Left colon (tissue), 2 donors: Measurements from ENCODE around the gene CLEC1A. TPM values are rescaled to one million over a fixed set of nuclear protein-coding genes. Genes with fewer than 3 reads are reported as not detected.
A peak's percentile ranks its signal among the peaks of the same experiment; 100 is the strongest.

ENCODE experiments used
- ATAC-seq: fragments of 200-7000 bp; cut with Tn5 transposase; one replicate; pipeline ENCODE4 v1.9.1; 2020; ENCODE audit warnings: mild to moderate bottlenecking, moderate library complexity
- DNase-seq, 2 donors: peaks; one replicate each; pipeline ENCODE4 v3.0.0-alpha.2; 2020
- intact Hi-C, 2 donors: fragments of 100-400 bp; cut with DNase I in 1 of 2; cut with micrococcal nuclease in 1 of 2; formaldehyde crosslinking; loops; one replicate each; pipeline versions ENCODE4 v1.11.2 to v1.14.0; 2022; cut with DNase I, micrococcal nuclease
- total RNA-seq, 2 donors: library from RNA; stranded (reverse); fragmentation: NEBNext Ultra II Directional; extraction: Animal tissue kit (Norgen Biotek cat#: 25700); gene quantifications; one replicate each; pipeline ENCODE4 v1.2.1, GENCODE V29; 2021
- donor health status: DM: no; HTN: no; CAD: no.
- donor health status: DM: yes; HTN: yes; CAD: no.

Gene CLEC1A
- total RNA-seq, 2 donors from 2014 or later: 0.64 to 1.4 TPM

DNA sequence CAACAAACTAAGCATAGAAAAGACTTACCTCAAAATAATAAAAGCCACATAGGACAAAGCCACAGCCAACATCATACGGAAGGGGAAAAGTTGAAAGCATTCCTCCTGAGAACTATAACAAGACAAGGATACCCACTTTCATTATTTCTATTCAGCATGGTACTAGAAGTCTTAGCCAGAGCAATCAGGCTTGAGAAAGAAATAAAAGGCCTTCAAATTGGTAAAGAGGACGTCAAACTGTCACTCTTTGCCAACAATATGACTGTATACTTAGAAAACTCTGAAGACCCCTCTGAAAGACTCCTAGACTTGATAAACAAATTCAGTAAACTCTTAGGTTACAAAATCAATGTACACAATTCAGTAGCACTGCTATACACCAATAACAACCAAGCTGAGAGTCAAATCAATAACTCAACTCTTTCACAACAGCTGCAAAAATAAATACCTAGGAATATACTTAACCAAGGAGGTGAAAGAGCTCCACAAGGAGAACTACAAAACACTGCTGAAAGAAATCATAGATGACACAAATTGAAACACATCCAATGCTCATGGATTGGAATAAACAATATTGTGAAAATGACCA, 11.6 kb upstream of the CLEC1A start:
- DNase-seq (no peak), ATAC-seq (no peak)
- intact Hi-C loops: no loop called here

DNA sequence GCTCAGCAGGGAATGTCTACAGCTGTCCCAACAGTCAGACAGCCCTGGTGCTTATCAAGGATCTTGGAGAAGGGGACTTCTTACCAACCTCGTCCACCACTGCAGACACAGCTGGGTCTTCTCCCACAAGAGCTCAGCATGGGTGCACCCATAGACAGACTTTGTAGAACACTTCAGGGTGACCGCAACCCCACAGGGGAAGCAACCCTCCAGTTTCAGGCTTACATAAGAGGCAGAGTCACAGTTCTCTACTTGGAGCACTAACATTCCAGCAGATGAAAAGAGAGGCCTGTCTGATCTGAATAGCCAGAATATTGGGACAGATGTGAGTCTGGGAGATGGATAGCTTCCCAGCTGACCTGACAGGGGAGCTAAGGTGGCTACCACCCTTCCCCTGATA, 3.5 kb upstream of the CLEC1A start:
- DNase-seq: no peak
- intact Hi-C loops: no loop called here
- no peak for ATAC-seq

DNA sequence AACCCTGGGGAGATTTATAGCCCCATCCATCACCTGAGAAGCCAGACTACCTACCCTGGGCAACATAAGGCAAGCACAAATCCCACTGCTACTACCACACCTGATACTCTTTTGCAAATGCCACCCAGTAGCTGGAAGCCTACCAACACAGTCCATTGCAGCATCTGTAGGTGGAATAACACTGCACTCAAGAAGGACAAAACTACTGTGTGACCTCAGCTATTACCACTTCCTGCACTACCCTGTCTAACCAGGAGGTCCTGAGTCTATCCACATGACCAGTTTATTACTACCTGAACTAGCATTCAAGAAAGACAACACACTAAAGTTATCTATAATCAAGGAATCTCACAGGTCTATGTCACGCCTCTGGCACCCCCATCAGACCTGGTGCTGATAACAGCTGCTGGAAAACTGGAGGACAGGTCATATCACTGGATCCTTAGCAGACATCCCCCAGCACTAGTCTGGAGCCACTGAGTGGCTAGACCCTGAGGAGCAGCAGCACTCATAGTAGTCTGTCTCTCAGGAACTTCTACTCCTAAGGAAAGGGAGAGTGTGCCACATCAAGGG, 2.9 kb upstream of the CLEC1A start:
- intact Hi-C loops: no loop called here
- ATAC-seq (no peak), DNase-seq (no peak)

DNA sequence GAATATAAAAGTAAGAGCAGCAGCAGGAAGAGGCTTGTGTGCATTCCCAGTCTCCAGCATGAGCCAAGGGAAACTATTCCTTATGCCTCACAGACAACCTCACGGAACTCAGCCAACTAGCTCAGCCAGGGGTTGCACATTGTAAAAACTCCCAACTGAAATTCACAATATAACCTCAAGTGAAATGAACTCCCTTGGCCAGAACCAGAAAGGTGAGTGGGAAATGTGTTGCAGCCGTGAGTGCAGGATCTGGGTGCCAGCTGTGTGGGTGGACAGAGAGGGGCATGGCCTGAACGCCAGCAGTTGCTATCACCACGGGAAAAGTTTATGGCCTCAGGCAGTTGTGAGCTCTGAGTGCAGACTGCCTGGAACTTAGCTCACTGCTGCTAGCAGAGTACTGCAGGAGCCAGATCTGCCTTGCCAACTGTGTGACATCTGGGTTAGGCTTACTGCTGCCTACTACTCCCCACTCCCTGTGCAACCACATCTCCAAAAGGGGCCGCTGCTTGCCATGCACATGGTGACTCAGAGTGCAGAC, 2.3 kb upstream of the CLEC1A start:
- ATAC-seq (no peak), DNase-seq (peak in 1 of 2 donors; percentile 30)
- intact Hi-C loops: no loop called here

DNA sequence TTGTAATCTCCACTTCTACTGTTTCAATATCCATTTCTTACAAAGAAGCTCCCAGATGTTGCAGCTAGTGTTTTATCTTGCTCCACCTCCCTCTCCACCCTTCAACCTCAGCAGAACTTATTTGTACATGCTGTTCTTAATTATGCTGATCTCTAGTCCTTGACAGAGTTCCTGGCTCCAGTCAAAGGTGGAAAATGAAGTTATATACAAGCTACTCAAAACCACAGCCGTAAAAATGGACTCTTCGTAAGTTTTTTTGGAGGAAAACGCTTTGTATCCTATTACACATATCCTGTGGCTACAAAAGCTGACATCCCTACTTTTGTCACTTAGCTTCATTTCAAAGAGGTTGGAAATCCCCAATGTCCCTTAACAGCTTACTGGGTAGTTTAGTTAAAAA, 1.3 kb downstream of the CLEC1A start:
- intact Hi-C loops: no loop called here
- DNase-seq (no peak), ATAC-seq (no peak)

DNA sequence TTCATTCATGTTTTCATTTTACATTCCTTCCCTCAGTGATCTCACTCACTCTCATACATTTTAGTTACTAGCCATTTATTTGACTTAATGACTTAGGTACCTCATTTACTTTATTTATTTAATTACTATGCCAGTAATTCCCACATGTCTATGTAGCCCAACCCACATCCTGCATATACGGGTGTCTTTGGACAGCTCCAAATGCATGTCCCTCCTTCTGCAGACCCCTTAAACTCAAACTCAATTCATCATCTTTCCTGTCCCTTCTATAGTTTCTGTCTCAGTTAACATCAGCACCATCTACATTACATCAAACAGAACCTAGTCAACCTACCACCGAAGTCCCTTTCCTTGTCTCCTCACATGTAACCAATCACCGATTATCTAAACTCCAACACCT, 2.8 kb downstream of the CLEC1A start:
- intact Hi-C loops: no loop called here
- DNase-seq: no peak
- ATAC-seq: no peak

DNA sequence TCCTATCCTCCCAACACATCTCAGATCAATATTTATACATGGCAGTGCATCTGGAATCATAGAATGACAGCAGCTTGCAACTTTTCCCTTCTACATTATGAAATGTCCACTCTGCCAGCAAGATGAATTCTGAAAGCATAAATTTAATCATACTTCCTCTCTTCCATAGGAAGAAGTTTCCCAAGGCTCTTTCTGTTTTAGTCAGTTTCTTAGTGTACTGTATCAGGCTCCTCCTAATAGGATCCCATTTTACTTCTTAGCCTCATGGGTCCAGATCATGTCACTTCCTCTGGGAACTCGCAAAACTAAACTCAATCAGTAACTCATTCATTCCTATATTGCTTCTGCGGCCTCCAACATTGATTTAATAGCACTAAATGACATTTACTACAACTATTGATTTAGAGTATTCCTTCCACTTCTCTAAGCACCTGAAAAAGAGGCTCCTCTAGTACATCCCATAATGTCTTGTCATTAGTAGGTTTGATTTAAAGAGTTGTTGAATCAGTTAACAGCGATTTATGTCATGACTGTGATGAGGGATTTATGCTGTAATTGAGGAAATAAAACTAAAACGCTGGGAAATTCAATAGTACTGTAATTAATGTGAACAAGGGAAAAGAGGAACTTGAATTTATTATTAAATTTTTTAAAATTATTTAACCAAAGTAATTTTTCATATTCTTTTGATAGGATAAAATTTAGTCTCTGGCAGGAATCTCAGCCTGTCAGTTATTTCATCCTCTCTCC, 4.0 kb downstream of the CLEC1A start:
- intact Hi-C loops: no loop called here
- DNase-seq (no peak), ATAC-seq (no peak)

DNA sequence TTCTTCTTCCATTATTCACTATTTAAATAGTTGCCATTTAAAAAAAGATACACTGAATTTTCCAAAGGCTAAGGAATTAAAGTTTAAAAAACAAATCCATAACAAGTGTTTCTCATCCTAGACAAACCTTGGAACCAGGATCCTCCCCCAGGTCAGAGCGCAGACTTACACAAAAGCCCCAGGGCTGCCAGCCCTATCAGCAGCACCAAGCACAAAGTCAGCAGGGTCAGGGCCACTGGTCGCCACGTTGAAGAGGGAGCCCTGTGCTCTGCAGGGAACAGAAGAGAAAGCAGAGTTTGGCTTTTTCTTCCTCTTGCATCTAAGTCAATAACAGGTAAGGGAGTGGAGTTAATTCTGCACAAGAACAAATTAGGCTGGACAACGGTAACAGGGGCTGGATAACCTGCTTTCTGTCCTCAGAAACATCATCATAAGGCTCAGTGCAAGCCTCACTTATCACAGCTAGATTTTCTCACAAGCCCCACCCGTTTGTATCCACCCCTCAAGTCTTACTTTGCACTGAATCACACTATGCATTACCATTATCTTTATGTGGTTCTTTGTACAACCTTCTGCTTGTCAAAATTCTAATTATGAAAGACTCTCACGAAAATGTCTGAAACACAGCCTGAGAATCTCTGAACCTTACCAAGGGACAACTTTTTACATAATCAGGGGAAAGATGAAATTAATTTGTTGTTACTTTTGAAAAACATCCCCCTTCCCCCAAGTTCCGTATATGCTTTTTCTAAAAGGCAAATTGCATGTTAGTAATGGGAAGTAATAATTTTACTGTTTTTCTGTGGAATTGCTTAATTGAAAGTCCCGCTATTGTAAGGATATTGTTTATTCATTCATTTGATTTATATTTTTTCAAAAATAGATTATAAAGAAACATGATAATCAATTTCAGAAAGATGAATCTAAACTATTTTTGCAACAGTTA, 9.6 kb downstream of the CLEC1A start:
- intact Hi-C loops: no loop called here
- ATAC-seq (no peak), DNase-seq (no peak)

DNA sequence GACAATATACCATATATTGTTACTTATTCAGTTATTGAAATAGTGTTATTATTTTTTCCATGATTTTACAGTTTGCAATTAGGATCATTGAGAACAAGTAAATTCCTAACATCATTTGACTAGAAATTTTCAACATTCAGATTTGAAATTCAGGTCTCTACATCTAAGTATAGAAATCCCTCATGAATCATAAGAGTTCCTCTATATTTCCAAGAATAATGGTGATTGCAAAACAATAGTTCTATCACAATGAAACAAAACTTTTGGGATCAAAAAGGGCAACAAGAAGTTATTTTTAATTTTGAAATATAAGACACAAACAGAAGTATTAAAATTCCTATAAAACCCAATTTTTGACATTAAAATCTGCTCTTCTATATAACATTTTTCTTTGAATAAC, 10.8 kb downstream of the CLEC1A start:
- DNase-seq (no peak), ATAC-seq (no peak)
- intact Hi-C loops: no loop called here

DNA sequence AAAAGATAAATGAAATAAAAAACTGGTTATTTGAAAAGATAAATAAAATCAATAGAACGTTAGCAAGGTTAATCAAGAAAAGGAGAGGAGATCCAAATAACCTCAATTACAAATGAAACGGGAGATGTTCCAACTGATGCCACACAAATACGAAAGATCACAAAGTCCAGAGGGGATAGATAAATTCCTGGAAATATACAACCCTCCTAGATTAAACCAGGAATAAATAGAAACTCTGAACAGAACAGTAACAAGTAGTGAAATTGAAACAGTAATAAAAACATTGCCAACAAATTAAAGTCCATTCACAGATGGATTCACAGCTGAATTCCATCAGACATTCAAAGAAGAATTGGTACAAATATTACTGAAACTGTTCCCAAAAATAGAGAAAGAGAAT, 12.4 kb downstream of the CLEC1A start:
- DNase-seq: no peak
- intact Hi-C loops: no loop called here
- no peak for ATAC-seq

DNA sequence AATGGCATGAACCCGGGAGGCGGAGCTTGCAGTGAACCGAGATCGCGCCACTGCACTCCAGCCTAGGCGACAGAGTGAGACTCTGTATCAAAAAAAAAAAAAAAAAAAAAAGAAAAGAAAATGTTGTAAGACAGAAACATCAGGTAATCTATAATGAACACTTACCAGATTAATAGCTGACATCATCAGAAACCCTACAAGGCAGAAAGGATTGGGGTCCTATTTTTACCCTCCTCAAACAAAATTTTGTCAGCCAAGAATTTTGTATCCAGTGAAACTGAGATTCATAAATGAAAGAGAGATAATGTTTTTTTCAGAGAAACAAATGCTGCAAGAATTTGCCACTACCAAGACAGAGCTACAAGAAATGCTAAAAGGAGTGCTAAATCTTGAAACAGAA, 14.1 kb downstream of the CLEC1A start:
- intact Hi-C loops: no loop called here
- DNase-seq (no peak), ATAC-seq (no peak)

DNA sequence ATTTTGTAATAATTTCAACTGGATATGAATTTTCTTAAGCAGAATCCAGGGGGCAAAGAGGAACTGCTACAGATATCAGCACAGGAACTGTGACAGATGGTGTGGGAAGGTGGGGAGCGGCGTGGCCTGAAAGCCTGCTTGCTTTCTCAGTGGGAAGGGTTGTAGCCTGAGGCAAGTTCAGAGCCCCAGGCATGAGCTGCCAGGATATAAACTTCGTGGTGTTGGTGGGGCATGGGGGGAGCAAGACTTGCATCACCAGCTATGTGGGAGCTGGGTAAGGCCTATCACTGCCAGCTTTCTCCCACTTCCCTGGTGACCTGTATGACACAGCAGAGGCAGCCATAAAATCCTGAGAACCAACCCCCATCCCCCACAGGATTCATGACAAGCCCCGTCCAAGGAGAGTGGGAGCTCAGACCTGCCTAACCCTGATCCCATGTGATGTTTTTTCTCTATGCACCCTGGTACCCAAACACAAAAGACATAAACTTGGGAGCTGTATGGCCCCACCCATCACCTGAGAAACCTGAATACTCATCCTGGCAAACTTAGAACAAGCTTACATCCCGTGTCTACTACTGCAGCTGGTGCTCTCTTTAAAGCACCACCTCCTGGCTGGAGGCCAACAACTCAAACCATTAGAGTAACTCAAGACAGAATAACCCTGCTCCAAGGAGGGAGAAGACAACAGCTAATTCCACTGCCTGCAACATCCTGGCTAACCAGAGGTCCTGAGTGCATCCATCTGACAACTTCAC, 16.5 kb downstream of the CLEC1A start:
- ATAC-seq: no peak
- no peak for DNase-seq
- intact Hi-C loops: no loop called here

DNA sequence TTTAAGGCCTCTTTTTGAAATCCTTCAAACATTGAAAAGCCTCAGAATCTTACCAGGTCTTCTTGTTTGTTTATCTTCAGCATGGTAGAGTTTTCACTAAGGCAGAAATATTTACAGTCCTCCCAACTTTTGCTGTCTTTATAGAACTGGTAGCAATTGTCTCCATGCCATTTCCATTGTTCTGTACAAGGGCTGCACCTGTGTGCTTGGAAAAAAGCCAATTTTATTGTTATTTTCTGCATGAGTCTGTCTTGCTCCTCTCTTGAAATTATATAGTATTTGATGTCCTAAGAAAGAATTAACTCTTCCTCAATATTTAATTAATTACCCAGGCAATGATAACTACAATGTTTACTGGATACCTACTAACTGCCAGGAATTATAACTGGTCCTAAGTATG, 23.3 kb downstream of the CLEC1A start:
- no peak for ATAC-seq

DNA sequence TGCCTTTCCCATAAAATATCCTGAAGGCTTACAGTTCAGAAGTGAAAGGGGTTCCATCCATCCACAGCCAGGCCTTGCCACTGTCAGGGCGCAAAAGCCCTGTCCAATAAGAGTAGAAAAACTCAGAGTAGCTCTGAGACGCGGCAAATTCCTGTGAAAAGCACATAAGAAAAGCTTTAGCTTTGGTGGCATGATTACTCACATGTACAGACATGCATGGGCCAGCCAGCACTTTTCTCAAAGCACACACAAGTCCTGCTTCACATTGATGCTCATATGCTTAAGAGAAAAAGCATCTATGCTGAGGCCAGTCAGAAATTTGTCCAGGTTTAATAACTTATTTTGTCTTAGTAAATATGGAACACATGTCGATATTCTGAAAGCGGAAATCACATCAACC, 25.5 kb downstream of the CLEC1A start:
- no peak for ATAC-seq
- no peak for DNase-seq
- intact Hi-C loops: no loop called here

More for the DNA sequence above, 23.3 kb downstream of the CLEC1A start:
- intact Hi-C loops: no loop called here
- no peak for DNase-seq

DNA sequence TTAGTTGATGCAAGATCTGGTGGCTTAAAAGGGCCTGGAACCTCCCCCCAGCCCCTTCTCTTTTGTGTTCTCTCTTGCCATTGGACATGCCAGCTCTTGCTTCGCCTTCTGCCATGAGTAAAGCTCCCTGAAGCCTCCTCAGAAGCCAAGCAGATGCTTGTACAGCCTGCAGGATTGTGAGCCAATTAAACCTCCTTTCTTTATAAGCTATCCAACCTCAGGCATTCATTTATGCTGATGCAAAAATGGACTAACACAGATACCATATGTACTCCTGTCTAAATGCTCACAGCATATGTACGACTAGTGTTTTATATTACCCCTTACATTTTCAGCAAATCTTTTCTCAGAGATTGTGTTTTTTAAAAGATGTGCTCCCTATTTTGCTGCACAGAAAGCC, 26.7 kb downstream of the CLEC1A start:
- intact Hi-C loops: no loop called here
- ATAC-seq (no peak), DNase-seq (no peak)

DNA sequence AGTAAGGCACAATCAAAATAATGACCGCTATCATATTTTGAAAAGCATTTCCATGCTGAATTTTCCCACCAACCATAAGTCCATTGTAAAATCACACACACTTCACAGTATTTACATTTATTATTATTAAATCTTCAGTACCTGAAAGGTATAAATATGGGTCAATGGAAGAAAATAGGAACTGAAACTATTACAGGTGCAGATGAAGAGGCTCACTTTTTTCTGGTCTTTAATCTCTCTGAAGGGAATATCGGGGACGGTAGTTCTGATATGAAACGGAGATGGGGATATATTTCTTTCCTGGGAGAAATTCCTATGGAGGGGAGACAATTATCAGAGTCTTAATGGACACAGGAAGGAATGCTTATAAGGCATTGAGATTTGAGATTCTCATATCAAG, 28.4 kb downstream of the CLEC1A start:
- ATAC-seq (no peak), DNase-seq (no peak)
- intact Hi-C loops: no loop called here

DNA sequence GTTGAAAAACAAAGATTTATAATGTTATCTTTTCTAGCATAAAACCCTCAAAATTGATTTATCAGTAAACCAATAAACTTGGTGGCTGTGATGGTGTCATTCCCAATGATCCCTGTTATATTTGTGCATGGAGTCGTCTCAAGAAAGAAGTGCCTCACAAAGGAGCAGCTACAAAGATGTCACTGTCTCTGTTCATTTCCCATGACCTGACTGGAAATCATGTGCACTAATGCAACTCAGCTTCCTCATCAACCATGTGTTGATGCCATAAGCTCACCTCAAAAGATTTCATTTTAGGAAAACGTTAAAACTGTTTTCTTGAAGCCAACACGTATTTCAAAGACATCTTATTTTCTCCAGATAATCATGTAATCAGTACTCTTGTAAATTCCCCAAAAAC, 28.8 kb downstream of the CLEC1A start:
- ATAC-seq (no peak), DNase-seq (no peak)
- intact Hi-C loops: no loop called here

DNA sequence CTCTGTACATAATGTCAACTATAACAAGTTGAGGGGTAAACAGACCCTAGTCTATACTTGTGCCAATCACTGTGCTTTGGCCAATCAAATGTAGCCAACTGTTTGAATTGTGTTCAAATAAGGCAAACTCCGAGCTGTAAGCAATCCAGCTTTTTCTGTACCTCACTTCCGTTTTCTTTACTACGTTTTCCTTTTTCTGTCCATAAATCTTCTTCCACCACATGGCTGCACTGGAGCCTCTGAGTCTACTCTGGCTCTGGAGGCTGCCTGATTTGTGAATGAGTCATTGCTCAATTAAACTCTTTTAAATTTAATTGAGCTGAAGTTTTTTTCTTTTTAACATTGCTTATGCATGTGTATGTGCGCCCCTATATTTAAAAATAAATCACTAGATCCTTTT, 29.7 kb downstream of the CLEC1A start:
- DNase-seq: no peak

DNA sequence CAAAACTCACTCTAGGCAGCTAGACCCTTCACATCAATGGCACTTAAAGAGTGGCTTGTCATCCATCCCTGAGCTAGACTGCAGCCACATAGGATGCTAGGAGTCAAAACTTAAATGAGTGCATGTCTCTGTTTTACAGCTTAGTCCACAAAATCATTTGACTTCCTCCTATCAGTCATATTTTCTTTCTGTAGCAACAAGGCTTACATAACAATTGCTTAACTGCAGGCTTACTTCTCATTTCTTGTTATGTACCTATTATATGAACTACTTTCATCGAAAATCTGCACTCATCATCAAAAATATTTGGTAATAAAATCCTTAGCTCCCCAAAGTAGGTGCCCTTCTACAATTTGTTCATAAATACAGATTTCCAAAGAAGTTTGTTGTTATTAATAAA, 30.1 kb downstream of the CLEC1A start:
- intact Hi-C loops: no loop called here
- ATAC-seq: no peak
- DNase-seq: no peak

More for the DNA sequence above, 29.7 kb downstream of the CLEC1A start:
- no peak for ATAC-seq
- intact Hi-C loops: no loop called here
